Stimulated activated CD8-positive, alpha-beta memory T cell treated with anti-CD3 and anti-CD28 coated beads, Interleukin-4, amount 100 ng/mL, for 24 hours (primary cell): ENCODE data around the gene PADI6.

ENCODE experiments used
- DNase-seq: peaks from one replicate; pipeline ENCODE4 v3.0.0-alpha.2; 2020; ENCODE audit warnings: low read depth

PADI6 gene

GRCh38 chr1:17356387-17357026 lies 15.5 kb upstream of the PADI6 start:
- no peak for DNase-seq

GRCh38 chr1:17358557-17358956 lies 13.4 kb upstream of the PADI6 start:
- DNase-seq, result no peak

DNA sequence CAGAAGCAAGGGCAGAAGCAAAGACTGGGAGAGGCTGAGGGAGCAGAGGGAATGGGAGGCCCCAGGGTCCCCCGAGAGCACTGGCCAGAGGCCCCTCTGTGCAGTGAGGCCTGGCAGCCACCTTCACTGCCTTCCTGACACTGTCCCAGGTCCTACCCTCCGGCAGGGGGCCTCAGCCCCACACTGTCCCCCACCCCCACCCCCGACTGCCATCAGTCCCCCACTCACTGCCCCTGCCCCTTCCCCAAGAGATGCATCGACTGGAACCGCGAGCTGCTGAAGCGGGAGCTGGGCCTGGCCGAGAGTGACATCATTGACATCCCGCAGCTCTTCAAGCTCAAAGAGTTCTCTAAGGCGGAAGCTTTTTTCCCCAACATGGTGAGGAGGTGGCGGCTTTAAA lies 13.0 kb upstream of the PADI6 start:
- no peak for DNase-seq

DNA sequence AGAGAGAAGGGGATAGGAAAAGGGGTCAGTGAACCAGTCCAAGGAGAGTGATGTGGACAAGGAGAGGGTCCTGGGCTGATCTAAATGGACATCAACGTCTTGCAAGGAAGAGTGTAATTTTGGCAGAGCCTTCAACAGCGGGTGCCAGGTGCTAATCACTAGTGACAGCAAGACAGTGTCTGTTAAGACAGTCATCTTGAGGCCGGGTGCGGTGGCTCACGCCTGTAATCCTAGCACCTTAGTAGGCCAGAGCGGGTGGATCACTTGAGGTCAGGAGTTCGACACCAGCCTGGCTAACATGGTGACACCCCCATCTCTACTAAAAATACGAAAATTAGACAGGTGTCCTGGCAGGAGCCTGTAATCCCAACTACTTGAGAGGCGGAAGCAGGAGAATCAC lies 12.2 kb upstream of the PADI6 start:
- DNase-seq, result no peak

GRCh38 chr1:17360272-17360956 lies 11.6 kb upstream of the PADI6 start:
- no peak for DNase-seq

DNA sequence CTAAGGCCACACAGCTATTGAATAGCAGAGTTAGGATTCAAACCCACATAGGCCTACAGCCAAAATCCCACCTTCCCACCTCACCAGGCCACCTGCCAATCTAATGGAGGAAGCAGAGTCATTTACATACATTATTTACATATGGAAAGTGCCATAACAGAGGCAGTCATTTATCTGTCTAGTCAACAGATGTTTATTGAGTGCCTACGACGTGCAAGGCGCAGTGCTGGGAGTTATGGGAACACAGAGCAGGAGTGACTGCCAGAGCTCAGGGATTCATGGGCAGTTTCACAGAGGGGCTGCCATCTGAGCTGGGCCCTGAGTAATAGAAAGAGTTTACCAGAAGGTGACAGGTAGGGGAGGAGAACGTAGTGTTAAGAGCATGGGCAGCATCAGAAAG lies 10.3 kb upstream of the PADI6 start:
- DNase-seq, result no peak

DNA sequence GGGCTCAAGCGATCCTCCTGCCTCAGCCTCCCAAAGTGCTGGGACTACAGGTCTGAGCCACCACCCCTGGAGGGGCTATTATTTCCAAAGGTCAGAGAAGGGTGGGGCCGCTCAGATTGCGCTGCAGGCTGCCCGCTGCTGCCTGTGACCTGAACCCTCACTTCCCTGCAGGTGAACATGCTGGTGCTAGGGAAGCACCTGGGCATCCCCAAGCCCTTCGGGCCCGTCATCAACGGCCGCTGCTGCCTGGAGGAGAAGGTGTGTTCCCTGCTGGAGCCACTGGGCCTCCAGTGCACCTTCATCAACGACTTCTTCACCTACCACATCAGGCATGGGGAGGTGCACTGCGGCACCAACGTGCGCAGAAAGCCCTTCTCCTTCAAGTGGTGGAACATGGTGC lies 8.6 kb upstream of the PADI6 start:
- no peak for DNase-seq

- DNase-seq, result no peak
These were observed 8.2 kb upstream of the PADI6 start for GRCh38 chr1:17363771-17364170.

- DNase-seq, result no peak
These were observed 6.7 kb upstream of the PADI6 start for GRCh38 chr1:17365293-17365692.

GRCh38 chr1:17369466-17369865 lies 2.5 kb upstream of the PADI6 start:
- no peak for DNase-seq

GRCh38 chr1:17370618-17371017 lies 1.4 kb upstream of the PADI6 start:
- no peak for DNase-seq

GRCh38 chr1:17372955-17373354 lies 959 bp downstream of the PADI6 start:
- no peak for DNase-seq

DNA sequence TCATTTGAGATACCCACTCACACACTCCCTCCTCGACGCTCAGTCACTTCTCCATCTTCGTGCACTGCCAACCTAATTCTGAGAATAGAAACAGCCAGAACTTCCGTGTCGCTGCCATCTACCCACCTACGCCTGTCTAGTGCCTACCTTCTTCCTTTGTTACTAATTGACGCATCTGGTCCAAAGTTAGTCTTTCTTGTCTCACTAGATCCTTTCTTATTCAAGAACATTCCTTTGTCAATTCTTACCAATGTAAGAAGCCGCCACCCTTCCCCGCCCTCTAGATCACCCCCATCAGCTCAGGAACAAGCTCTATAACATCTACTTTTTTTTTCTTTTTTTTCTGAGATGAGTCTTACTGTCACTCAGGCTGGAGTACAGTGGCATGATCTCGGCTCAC lies 3.7 kb downstream of the PADI6 start:
- DNase-seq, result no peak

GRCh38 chr1:17377325-17377953 lies 5.4 kb downstream of the PADI6 start:
- no peak for DNase-seq

DNA sequence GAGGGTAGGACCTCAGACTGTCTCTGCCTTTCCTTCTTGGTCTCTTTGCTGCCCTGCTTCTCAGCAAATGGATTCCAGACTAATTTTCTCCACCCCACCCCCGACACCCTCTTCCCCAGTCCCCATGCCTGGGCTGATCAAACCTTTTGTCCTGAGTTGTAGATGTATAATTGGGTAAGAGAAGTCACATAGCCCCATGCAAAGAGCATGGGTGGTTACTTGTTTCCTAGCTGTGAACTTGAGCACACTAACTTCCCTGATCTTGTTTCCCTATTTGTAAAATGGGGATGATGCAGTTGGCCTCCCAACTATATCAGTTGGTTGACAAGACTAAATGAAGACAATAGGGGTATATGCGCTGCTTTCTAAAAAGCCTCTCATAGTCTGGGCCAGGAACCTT lies 9.2 kb downstream of the PADI6 start:
- no peak for DNase-seq

DNA sequence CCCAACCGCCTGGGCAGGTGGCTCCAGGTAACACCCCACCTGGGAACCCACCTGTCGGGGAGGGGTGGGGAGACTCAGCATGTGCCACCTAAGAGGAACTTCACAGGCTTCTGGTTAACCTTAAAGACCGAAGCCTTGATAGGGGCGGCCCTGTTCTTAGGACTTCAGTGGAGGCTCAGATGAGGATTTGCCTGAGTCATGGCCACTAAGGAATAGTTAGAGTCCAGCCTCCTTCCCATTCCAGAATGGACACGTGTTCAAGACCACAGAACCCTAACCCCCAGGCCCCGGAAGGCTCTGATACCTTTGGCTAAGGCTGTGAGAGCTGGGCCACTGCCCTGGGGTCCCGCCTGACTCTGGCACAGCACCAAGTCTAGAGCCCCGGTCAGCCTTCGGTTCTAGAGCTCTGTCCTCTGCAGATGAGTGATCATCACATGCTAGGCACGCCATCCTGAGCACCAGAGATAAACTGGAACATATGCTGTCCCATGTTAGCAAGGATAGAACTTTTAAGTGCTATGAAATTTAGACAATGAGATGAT lies 20.3 kb downstream of the PADI6 start:
- DNase-seq, result no peak

DNA sequence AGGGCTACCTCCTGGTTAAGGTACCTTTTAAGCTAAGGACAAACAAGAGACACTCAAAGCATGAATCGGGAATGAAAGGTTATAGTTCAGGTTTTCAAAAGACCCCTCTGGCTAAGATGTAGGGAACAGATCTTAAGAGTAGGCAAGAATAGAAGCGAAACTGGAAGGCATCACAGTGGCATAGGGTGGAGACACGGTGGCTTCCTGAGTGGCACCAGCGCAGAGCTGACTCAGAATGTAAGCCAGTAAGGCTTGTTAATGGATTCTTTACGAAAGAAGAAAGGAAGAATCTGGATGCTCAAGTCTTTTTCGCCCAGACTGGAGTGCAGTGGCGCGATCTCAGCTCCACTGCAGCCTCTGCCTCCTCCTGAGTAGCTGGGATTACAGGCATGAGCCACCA lies 21.2 kb downstream of the PADI6 start:
- DNase-seq, result no peak

DNA sequence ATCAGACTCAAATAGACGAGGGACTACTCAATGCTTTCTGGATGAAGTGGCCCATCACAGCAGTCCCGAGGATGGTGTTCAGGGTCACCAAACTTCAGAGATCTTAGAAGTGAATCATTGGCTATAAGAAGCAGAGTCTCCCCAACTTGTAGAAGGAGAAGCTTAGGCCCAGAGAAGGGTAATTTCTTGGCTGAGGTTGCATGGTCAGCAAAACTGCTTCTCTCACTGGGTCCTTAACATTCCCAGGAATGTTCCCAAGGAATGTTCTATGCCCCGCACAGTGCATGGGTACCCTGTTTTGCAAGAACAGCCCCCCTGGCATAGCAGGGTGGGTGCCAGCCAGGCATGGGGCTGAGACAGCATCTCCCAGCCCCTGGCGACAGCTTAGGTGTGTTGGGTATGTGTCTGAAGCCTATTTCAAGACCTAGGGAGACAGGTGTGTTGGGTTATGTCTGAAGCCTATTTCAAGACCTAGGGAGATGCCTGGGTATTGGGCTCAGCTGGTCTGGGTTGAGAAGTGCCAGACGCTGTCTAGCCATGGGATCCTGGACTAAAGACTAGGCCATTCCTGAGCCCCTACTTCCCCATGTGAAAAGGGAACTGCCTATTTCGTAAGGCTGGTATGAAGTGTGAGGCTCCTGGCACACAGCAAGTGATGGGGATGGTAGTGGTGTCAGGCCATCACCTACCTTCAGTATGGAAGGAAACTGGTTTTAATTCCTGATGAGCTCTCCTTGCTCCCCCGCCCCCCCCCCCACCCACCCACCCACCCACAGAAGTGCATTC lies 26.1 kb downstream of the PADI6 start:
- DNase-seq, result no peak

DNA sequence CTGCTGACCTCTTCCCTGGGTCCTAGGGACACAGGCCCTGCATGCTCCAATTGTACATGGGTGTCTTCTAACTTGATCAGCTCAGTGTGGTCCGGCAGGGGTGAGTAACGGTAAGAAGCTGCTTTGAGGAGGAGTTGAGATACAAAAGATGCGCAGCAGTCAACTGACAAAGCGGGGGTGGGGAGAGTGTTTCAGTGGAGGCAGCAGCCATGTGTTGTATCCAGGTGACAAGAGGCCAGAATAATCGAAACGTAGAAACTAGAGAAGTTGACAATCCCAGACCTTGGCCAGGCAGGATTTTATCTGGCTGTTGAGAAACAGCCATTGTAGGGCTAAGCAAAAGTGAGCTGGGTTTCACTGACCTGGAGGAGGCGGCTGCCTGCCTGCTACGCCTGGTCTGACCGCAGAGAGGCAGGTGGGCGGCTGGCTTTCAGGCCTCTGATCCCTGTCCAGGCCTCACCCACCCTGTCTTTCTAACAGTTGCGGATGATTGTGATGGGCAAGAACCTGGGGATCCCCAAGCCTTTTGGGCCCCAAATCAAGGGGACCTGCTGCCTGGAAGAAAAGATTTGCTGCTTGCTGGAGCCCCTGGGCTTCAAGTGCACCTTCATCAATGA lies 28.8 kb downstream of the PADI6 start:
- no peak for DNase-seq

DNA sequence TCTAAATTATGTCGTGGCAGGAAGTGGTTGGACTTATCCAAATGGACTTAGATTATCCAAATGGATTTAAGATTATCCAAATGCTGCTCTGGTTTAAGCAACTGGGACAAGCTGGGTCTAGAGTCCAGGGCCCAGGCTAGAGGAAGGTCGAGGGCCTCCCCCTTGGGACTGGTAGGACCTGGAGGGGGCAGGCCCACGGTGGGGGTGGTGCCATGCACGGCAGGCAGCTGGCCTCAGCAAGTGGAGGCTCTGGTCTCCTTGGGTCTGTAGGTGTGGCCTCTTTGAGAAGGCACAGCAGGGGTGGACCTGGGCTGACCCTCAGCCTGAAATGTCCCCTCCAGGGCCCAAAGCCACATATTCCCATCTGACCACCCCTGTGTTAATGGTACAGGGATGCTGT lies 29.8 kb downstream of the PADI6 start:
- DNase-seq, result no peak

- no peak for DNase-seq
These were observed 31.1 kb downstream of the PADI6 start for GRCh38 chr1:17403081-17403480.

DNA sequence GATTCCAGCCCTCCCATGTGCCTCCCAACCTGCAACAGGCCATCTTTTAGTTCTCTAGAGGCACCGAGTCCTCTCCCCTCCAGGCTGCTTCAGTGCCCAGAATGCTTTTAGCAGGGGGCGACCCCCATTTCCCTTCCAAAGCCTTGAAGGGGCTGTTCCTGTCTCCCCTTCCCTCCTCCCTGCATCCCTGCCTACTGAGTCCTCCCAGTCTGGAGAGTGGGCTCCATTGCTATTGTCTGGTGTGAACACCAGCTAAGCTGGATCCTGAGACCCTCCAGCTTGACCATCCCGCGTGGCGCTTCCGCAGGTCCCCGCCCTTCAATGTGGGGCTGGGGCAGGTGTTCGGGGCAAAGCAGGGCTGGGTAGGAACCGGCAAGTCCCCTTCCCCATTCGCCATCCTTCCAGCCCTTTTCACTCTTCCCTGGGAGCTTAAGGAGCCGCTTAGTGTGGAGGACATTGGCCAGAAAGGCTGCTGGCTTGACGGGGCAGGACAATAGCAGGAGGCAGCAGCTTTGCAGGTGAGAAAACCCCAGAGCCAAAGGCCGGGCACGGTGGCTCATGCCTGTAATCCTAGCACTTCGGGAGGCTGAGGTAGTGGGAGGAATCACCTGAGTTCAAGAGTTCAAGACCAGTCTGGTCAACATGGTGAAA lies 32.2 kb downstream of the PADI6 start:
- DNase-seq, result no peak
